ENCODE data around the gene AUTS2.

The AUTS2 gene

DNA sequence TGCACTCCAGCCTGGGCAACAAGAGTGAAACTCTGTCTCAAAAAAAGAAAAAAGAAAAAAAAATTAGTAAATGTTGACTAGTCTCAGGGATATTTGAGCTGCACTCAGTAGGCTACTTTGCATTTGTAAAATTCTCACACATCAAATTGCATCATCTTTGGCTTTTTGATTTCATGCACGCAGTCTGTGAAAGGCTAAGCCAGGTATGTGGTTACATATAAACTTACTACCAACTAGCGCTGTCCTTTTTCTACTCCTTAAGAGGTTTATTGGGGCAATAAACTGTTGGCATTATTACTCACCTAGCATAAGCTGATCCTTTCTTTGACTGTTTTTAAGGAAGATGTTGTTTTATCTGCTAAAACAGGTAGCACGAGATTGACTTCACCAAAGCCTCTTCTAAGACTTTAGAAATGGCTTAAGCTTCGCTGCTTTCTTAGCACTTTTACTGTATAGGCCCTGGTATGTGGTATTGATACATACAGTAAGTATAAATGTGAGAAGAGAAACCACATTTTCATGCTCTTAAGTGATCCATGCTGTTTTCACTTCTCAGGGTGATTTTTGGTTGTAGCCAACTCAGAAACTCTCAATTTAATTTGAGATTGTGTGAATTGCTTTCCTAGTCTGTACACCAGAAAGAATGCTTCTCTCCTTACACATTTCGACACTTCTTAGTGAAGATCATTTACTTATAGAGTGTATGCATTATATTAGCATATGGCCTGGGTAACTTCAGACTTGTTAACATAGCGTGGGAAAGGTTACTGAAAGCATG, 323.9 kb downstream of the AUTS2 start:
- Histone ChIP-seq H3K4me2 (ENCODE audit: low read depth, low read length, poor library complexity, severe bottlenecking) (no peak overlapping the region), H3K79me2 (ENCODE audit: insufficient read depth, low read length) (peaks cover 21% of the 10 kb centered on the region), H2AFZ (ENCODE audit: low read length) (no peak overlapping the region), H3K9me2 (replicated peaks; ENCODE audit: low read depth, low read length) (no peaks in the 10 kb centered on the region), H3K9me3 (ENCODE audit: insufficient read depth, low read depth, low read length) (no peaks in the 10 kb centered on the region), H3F3A (ENCODE audit: low read depth) (no peaks in the 10 kb centered on the region), H3K36me3 (ENCODE audit: insufficient read depth, low read length) (no peaks in the 10 kb centered on the region), H3K9ac (ENCODE audit: low read depth, low read length, poor library complexity, severe bottlenecking) (no peak overlapping the region), H3K27me3 (ENCODE audit: insufficient read depth, low read length, poor library complexity, severe bottlenecking) (no peaks in the 10 kb centered on the region), H3K4me1 (ENCODE audit: insufficient read depth, low read length, poor library complexity, severe bottlenecking) (peaks cover 19% of the 10 kb centered on the region), H4K20me1 (ENCODE audit: insufficient read depth, low read length, poor library complexity, severe bottlenecking) (no peaks in the 10 kb centered on the region), H3K4me3 (ENCODE audit: low read length, poor library complexity, severe bottlenecking) (no peak overlapping the region)
- TF ChIP-seq, protein P1, sequence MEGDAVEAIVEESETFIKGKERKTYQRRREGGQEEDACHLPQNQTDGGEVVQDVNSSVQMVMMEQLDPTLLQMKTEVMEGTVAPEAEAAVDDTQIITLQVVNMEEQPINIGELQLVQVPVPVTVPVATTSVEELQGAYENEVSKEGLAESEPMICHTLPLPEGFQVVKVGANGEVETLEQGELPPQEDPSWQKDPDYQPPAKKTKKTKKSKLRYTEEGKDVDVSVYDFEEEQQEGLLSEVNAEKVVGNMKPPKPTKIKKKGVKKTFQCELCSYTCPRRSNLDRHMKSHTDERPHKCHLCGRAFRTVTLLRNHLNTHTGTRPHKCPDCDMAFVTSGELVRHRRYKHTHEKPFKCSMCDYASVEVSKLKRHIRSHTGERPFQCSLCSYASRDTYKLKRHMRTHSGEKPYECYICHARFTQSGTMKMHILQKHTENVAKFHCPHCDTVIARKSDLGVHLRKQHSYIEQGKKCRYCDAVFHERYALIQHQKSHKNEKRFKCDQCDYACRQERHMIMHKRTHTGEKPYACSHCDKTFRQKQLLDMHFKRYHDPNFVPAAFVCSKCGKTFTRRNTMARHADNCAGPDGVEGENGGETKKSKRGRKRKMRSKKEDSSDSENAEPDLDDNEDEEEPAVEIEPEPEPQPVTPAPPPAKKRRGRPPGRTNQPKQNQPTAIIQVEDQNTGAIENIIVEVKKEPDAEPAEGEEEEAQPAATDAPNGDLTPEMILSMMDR (conservative IDR thresholded peaks at IDR 0.05; ENCODE audit: low read length) = no peak
- no peak for TF ChIP-seq EZH2phosphoT487 (IDR thresholded peaks at IDR 0.05; ENCODE audit: borderline replicate concordance)

DNA sequence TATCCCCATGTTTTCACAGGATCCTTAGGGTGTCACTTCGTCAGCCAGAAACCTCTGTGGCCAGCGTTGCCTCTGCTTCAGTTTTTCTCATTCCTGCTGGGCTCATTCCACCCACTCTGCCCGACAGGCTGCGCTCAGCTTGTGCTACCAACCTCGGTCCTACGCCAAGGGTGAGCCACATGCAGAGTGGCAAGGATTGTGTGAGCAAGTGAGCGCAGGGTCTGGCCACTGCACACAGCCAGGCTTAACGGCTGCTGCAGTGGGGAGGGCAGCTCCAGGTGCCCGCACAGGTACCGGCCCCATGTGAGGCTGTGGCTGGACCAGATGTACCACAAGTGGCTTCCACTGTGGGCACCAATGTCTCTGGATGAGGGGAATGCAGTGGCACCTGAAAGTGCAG, 329.2 kb downstream of the AUTS2 start:
- H3K4me1 ChIP-seq (ENCODE audit: insufficient read depth, low read length, poor library complexity, severe bottlenecking) = peaks cover 1% of the 10 kb centered on the region
- H3K36me3 ChIP-seq (ENCODE audit: insufficient read depth, low read length) = peaks cover 9% of the 10 kb centered on the region; the same call in 1 of the 2 replicates
- H3K27me3 ChIP-seq (ENCODE audit: insufficient read depth, low read length, poor library complexity, severe bottlenecking) = no peaks in the 10 kb centered on the region
- H3K9ac ChIP-seq (ENCODE audit: low read depth, low read length, poor library complexity, severe bottlenecking) = no peak overlapping the region
- H3F3A ChIP-seq (ENCODE audit: low read depth) = no peaks in the 10 kb centered on the region
- H3K9me3 ChIP-seq (ENCODE audit: insufficient read depth, low read depth, low read length) = peaks cover 7% of the 10 kb centered on the region; the same call in 1 of the 2 replicates
- no peaks in the 10 kb centered on the region for H4K20me1 ChIP-seq (ENCODE audit: insufficient read depth, low read length, poor library complexity, severe bottlenecking)
- TF ChIP-seq, protein P1 (conservative IDR thresholded peaks at IDR 0.05; ENCODE audit: low read length) = no peak
- no peak for TF ChIP-seq EZH2phosphoT487 (IDR thresholded peaks at IDR 0.05; ENCODE audit: borderline replicate concordance)
- peaks cover 35% of the 10 kb centered on the region for H3K79me2 ChIP-seq (ENCODE audit: insufficient read depth, low read length)
- H3K4me2 ChIP-seq (ENCODE audit: low read depth, low read length, poor library complexity, severe bottlenecking) = no peak overlapping the region
- no peak overlapping the region for H3K4me3 ChIP-seq (ENCODE audit: low read length, poor library complexity, severe bottlenecking)
- H3K9me2 ChIP-seq (replicated peaks; ENCODE audit: low read depth, low read length) = no peaks in the 10 kb centered on the region
- H2AFZ ChIP-seq (ENCODE audit: low read length) = no peak overlapping the region

DNA sequence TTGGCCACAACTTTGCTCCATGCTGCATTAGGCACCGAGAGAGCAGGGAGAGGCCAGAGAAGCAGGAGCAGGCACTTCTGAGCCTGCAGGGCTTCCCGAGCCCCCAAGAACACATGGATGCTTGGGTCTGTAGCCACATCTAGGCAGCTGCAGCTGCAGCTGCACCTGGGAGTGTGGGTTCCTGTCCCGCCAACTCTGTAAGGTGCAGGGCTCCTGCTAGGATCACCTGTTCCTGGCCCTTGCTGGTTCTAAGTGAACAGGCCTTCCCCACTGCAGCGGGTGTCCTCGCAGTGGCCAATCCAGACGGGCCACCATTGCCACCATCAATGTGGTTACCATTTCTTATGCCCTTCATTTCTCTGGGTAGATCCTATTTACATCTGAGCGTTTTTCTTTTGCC, 330.3 kb downstream of the AUTS2 start:
- H3K4me1 ChIP-seq (ENCODE audit: insufficient read depth, low read length, poor library complexity, severe bottlenecking) = no peaks in the 10 kb centered on the region
- H2AFZ ChIP-seq (ENCODE audit: low read length) = no peak overlapping the region
- H3K27me3 ChIP-seq (ENCODE audit: insufficient read depth, low read length, poor library complexity, severe bottlenecking) = no peaks in the 10 kb centered on the region
- H3K4me2 ChIP-seq (ENCODE audit: low read depth, low read length, poor library complexity, severe bottlenecking) = no peak overlapping the region
- H3K36me3 ChIP-seq (ENCODE audit: insufficient read depth, low read length) = peaks cover 9% of the 10 kb centered on the region; the same call in 1 of the 2 replicates
- H3F3A ChIP-seq (ENCODE audit: low read depth) = no peaks in the 10 kb centered on the region
- no peaks in the 10 kb centered on the region for H3K9me2 ChIP-seq (replicated peaks; ENCODE audit: low read depth, low read length)
- peaks cover 7% of the 10 kb centered on the region; the same call in 1 of the 2 replicates for H3K9me3 ChIP-seq (ENCODE audit: insufficient read depth, low read depth, low read length)
- no peak overlapping the region for H3K4me3 ChIP-seq (ENCODE audit: low read length, poor library complexity, severe bottlenecking)
- H3K9ac ChIP-seq (ENCODE audit: low read depth, low read length, poor library complexity, severe bottlenecking) = no peak overlapping the region
- H4K20me1 ChIP-seq (ENCODE audit: insufficient read depth, low read length, poor library complexity, severe bottlenecking) = no peaks in the 10 kb centered on the region
- H3K79me2 ChIP-seq (ENCODE audit: insufficient read depth, low read length) = peaks cover 28% of the 10 kb centered on the region
- TF ChIP-seq EZH2phosphoT487 (IDR thresholded peaks at IDR 0.05; ENCODE audit: borderline replicate concordance) = no peak
- TF ChIP-seq, protein P1 (conservative IDR thresholded peaks at IDR 0.05; ENCODE audit: low read length) = no peak
